ENCODE measurements around the gene XAB2.

Gene XAB2

GRCh38 chr19:7575434-7576040, 53.8 kb downstream of the XAB2 start:
- DNase-seq: no peak

- DNase-seq: no peak
Observed at GRCh38 chr19:7570761-7571160, 58.6 kb downstream of the XAB2 start.
